ENCODE measurements around the gene PHRF1.

DNA sequence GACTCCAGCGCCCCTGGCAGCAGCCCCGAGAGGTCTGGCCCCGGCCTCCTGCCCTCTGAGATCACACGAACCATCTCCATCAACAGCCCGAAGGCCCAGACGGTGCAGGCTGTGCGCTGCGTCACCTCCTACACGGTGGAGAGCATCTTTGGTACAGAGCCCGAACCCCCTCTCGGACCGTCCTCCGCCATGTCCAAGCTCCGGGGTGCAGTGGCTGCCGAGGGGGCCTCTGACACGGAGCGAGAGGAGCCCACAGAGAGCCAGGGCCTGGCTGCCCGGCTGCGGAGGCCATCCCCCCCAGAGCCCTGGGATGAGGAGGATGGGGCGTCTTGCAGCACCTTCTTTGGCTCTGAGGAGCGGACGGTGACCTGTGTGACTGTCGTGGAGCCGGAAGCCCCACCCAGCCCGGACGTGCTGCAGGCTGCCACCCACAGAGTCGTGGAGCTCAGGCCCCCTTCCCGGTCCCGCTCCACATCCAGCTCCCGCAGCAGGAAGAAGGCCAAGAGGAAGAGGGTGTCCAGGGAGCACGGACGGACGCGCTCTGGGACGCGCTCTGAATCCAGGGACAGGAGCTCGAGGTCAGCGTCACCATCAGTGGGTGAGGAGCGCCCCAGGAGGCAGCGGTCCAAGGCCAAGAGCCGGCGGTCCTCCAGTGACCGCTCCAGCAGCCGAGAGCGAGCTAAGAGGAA, 31.8 kb downstream of the PHRF1 start:
- TF ChIP-seq, protein P1, sequence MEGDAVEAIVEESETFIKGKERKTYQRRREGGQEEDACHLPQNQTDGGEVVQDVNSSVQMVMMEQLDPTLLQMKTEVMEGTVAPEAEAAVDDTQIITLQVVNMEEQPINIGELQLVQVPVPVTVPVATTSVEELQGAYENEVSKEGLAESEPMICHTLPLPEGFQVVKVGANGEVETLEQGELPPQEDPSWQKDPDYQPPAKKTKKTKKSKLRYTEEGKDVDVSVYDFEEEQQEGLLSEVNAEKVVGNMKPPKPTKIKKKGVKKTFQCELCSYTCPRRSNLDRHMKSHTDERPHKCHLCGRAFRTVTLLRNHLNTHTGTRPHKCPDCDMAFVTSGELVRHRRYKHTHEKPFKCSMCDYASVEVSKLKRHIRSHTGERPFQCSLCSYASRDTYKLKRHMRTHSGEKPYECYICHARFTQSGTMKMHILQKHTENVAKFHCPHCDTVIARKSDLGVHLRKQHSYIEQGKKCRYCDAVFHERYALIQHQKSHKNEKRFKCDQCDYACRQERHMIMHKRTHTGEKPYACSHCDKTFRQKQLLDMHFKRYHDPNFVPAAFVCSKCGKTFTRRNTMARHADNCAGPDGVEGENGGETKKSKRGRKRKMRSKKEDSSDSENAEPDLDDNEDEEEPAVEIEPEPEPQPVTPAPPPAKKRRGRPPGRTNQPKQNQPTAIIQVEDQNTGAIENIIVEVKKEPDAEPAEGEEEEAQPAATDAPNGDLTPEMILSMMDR (IDR thresholded peaks at IDR 0.05; ENCODE audit: extremely low read depth in 1 of 2, insufficient read depth in 1 of 2, low read depth in 1 of 2, low read length in 2 of 2): no peak
- TF ChIP-seq MYC (IDR thresholded peaks at IDR 0.05; ENCODE audit: low read depth, low read length) (no peak), POLR2A (IDR thresholded peaks at IDR 0.05; ENCODE audit: low read depth, low read length) (no peak)
